Chondrocyte (in vitro differentiated cells): ENCODE measurements around the gene EIF2A. TPM values are rescaled to one million over a fixed set of nuclear protein-coding genes. Genes with fewer than 3 reads are reported as not detected.

Experiments used
- DNase-seq: peaks from one replicate; pipeline ENCODE4 v3.0.0; 2021; ENCODE audit warnings: mixed read lengths, low spot score
- H3K27ac Mint-ChIP-seq: one replicate; pipeline ENCODE4 v1.8.0; 2021; ENCODE audit warnings: mild to moderate bottlenecking, moderate library complexity, mixed read lengths; ENCODE audit not compliant: unreplicated experiment
- H3K27me3 Mint-ChIP-seq: 2 replicates; pipeline ENCODE4 v1.8.0; 2021; ENCODE audit warnings: low read depth, mixed read lengths
- H3K36me3 Mint-ChIP-seq: 2 replicates; pipeline ENCODE4 v1.8.0; 2021; ENCODE audit warnings: low read depth, mixed read lengths
- H3K4me1 Mint-ChIP-seq: 2 replicates; pipeline ENCODE4 v1.8.0; 2021; ENCODE audit warnings: low read depth, mild to moderate bottlenecking, mixed read lengths
- H3K4me3 Mint-ChIP-seq: one replicate; pipeline ENCODE4 v1.8.0; 2021; ENCODE audit warnings: mild to moderate bottlenecking, moderate library complexity, mixed read lengths; ENCODE audit not compliant: unreplicated experiment
- H3K9me3 Mint-ChIP-seq: 2 replicates; pipeline ENCODE4 v1.8.0; 2021; ENCODE audit warnings: low read depth, mixed read lengths
- total RNA-seq: library from RNA; stranded (reverse); gene quantifications from 3 replicates; pipeline ENCODE4 v1.2.1, GENCODE V29; 2021
- TF ChIP-seq, protein P1 (sequence below): fragments of 200-600 bp; sonication (generic); IDR thresholded peaks from 2 replicates; pipeline ENCODE4 v1.5.0; 2021; ENCODE audit warnings: antibody characterized with exemption, mild to moderate bottlenecking, moderate library complexity

The EIF2A gene
- total RNA-seq, 1 donor from 2014 or later: 48.4 TPM

DNA sequence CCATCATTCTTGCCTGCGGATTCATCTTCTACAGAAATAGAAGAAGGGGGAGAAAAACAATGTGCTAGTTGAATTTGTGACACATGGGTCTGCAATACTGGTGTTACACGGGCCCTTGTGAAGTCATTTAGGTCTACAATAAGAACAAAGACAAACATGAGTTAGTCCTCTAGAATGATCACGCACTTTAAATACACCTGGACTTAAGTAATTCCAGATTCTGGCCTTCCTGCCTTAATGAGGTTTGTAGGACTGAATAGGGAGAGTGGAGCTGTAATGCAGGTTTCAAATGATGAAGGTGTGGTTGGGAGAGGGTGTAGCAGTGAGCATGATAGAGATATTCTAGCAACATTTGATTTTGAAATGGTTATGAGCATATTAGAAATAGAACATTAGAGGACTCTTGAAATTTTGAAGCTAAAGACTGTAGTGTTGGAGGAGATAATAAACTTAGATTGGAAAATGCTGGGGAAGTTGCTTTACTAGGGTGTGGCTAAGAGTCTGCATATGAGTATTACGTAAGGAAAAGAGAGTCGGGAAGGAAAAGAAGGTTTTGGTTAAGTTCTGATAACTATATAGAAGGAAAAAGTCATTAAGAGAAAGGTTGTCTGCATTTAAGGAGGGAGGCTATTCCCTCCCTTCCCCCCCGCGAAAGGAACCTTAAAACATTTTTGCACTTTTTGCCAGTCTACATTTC is 606 bp downstream of the EIF2A start:
- H3K27me3 Mint-ChIP-seq: no peaks in the 10 kb centered on the region
- TF ChIP-seq, protein P1, sequence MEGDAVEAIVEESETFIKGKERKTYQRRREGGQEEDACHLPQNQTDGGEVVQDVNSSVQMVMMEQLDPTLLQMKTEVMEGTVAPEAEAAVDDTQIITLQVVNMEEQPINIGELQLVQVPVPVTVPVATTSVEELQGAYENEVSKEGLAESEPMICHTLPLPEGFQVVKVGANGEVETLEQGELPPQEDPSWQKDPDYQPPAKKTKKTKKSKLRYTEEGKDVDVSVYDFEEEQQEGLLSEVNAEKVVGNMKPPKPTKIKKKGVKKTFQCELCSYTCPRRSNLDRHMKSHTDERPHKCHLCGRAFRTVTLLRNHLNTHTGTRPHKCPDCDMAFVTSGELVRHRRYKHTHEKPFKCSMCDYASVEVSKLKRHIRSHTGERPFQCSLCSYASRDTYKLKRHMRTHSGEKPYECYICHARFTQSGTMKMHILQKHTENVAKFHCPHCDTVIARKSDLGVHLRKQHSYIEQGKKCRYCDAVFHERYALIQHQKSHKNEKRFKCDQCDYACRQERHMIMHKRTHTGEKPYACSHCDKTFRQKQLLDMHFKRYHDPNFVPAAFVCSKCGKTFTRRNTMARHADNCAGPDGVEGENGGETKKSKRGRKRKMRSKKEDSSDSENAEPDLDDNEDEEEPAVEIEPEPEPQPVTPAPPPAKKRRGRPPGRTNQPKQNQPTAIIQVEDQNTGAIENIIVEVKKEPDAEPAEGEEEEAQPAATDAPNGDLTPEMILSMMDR: no peak
- H3K4me1 Mint-ChIP-seq: peaks cover 40% of the 10 kb centered on the region
- DNase-seq: no peak
- H3K27ac Mint-ChIP-seq: peak overlapping the region; percentile 98
- H3K4me3 Mint-ChIP-seq: peak overlapping the region; percentile 88
- peaks cover 6% of the 10 kb centered on the region for H3K36me3 Mint-ChIP-seq
- H3K9me3 Mint-ChIP-seq: no peaks in the 10 kb centered on the region

DNA sequence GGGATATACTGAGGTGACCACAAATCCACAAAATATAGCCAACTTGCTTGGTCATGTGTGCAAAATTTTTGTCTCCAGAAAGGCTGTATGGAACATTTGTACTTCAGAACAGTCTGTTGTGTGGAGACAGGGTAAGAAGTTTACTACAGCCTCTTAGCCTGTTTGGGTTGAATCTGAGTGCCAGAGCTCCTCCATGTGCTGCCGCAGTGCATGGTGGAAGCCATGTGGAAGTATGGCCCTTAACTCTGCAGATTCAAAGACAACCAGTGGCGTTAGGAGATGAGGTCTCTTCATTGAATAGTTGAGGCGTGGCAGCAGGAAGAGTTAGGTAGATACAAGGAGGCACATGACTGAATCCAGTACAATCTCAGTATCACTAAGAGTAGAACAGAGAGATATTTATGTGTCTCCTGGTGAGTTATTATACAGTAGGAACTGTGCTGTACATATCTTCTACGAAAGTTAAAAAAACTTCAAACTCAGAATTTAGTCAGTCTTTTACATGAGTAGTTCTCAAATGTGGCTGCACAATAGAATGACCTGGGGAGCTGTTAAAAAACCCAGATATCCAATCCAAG is 9.4 kb downstream of the EIF2A start:
- no peaks in the 10 kb centered on the region for H3K9me3 Mint-ChIP-seq
- no peaks in the 10 kb centered on the region for H3K27me3 Mint-ChIP-seq
- H3K4me1 Mint-ChIP-seq: no peaks in the 10 kb centered on the region
- no peak overlapping the region for H3K27ac Mint-ChIP-seq
- H3K36me3 Mint-ChIP-seq: peaks cover 9% of the 10 kb centered on the region
- DNase-seq: no peak
- H3K4me3 Mint-ChIP-seq: no peak overlapping the region
- TF ChIP-seq, protein P1: no peak

DNA sequence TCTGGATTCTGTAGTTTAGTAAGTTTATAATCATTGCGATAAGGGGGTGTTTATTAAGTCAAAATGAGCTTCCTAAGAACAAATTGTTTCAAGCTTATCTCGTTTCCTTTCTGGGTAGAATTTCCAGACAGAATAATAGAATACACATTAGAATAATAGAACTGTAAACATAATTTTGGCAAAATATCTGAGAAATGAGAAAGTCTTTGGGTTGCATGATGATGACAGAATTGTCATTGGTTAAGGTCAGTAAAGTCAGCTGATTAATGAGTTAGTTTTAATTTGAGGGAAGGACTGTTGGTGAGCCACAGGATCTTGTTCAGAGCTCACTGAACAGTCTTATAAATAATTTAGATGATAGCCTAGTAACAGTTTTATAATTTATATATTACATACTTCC is 10.2 kb downstream of the EIF2A start:
- no peak overlapping the region for H3K4me3 Mint-ChIP-seq
- no peaks in the 10 kb centered on the region for H3K4me1 Mint-ChIP-seq

DNA sequence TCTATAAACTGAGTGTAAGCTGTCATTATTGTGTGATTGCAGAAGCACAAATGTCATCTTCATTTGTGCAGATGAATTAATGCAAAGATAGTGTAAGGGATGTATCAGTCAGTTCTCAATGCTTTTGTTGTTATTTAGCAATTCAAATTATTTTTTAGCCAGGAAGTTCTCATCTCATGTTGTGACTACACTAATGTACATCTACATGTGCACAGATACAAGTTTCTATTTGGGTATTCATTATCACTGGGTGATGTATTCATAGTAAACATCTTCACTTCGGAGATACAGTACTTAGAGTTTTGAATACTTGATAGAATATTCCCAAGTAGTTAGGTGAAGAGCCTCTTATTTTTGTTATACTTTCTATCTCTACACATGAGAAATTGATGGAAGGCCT is 11.1 kb downstream of the EIF2A start:
- no peaks in the 10 kb centered on the region for H3K4me1 Mint-ChIP-seq
- no peak overlapping the region for H3K4me3 Mint-ChIP-seq
- TF ChIP-seq, protein P1: no peak
- H3K36me3 Mint-ChIP-seq: peaks cover 6% of the 10 kb centered on the region
- no peaks in the 10 kb centered on the region for H3K9me3 Mint-ChIP-seq
- H3K27ac Mint-ChIP-seq: no peak overlapping the region
- H3K27me3 Mint-ChIP-seq: no peaks in the 10 kb centered on the region
- DNase-seq: no peak

More for the DNA sequence above, 10.2 kb downstream of the EIF2A start:
- no peaks in the 10 kb centered on the region for H3K27me3 Mint-ChIP-seq
- H3K36me3 Mint-ChIP-seq: peaks cover 9% of the 10 kb centered on the region
- no peaks in the 10 kb centered on the region for H3K9me3 Mint-ChIP-seq
- no peak overlapping the region for H3K27ac Mint-ChIP-seq
- DNase-seq: no peak
- TF ChIP-seq, protein P1: no peak

DNA sequence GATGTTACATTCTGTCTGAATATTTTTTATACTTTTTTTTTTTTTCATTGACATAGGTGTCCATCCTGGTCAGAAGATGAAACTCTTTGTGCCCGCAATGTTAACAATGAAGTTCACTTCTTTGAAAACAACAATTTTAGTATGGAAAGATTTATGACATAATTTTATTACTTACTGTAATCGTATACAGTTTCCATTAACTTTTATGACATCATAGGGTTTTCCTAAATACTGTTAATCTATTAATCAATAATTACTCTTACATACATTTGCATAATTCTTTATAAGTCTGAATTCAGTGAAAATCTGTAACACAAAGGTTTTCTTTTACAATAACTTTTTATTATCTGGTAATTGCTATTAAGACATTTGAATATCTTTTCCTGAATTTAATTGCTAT is 17.7 kb downstream of the EIF2A start:
- peaks cover 7% of the 10 kb centered on the region for H3K4me1 Mint-ChIP-seq
- no peak for DNase-seq
- H3K9me3 Mint-ChIP-seq: no peaks in the 10 kb centered on the region
- H3K36me3 Mint-ChIP-seq: peaks cover 9% of the 10 kb centered on the region
- no peaks in the 10 kb centered on the region for H3K27me3 Mint-ChIP-seq
- H3K27ac Mint-ChIP-seq: no peak overlapping the region
- H3K4me3 Mint-ChIP-seq: no peak overlapping the region
- TF ChIP-seq, protein P1: no peak
